Measurements from ENCODE around the gene CD300C. TPM values are rescaled to one million over a fixed set of nuclear protein-coding genes. Genes with fewer than 3 reads are reported as not detected.
"Not testable (repeated sequence)": the region's sequence is repeated elsewhere in the genome, so short reads cannot be mapped to it uniquely, and the experiment has no call there.

The CD300C gene
- total RNA-seq, 1 donor from 2014 or later: 0.27 TPM

DNA sequence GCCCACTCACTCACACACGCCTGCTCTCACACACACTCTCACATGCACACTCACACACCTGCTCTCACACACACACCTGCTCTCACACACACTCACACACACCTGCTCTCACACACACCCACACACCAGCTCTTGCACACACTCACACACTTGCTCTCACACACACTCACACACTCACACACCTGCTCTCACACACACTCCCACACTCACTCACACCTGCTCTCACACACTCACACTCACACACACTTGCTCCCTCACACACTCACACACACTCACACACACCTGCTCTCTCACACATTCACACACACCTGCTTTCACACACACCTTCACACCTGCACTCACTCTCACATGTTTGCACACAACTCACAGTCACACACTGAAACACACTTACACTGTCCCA lies 17.4 kb upstream of the CD300C start:
- Mint-ChIP-seq H3K4me1 (ENCODE audit: low read depth, unreplicated experiment) (peaks cover 4% of the 10 kb centered on the region), H3K36me3 (ENCODE audit: low read depth, unreplicated experiment) (no peaks in the 10 kb centered on the region), H3K27ac (ENCODE audit: unreplicated experiment) (no peak overlapping the region), H3K27me3 (ENCODE audit: low read depth, unreplicated experiment) (peaks cover 38% of the 10 kb centered on the region), H3K9me3 (ENCODE audit: unreplicated experiment) (peaks cover 2% of the 10 kb centered on the region), H3K4me3 (ENCODE audit: unreplicated experiment) (no peak overlapping the region)
- Histone ChIP-seq H3K4me2 (ENCODE audit: low read length) (no peak overlapping the region), H3K9me3 (ENCODE audit: insufficient read depth, low read depth, low read length) (no peaks in the 10 kb centered on the region), H3K27me3 (ENCODE audit: insufficient read depth, low read length) (peaks cover 6% of the 10 kb centered on the region), H2AFZ (ENCODE audit: low read depth, low read length) (no peak overlapping the region), H4K20me1 (ENCODE audit: insufficient read depth, low read length) (peaks cover under 1% of the 10 kb centered on the region), H3K4me1 (ENCODE audit: insufficient read depth, low read length) (no peaks in the 10 kb centered on the region), H3K36me3 (ENCODE audit: insufficient read depth, low read length) (no peaks in the 10 kb centered on the region), H3K79me2 (ENCODE audit: insufficient read depth, low read length) (no peaks in the 10 kb centered on the region), H3K4me3 (ENCODE audit: insufficient read depth, low read depth, low read length) (no peak overlapping the region), H3K27ac (ENCODE audit: low read depth, low read length) (no peak overlapping the region), H3K9ac (ENCODE audit: low read length) (no peak overlapping the region)
- TF ChIP-seq EZH2 (IDR thresholded peaks at IDR 0.05; ENCODE audit: insufficient read depth, low read length) (no peak), CTCF (IDR thresholded peaks at IDR 0.05; ENCODE audit: insufficient read depth, low read depth, low read length) (no peak)
- DNase-seq (ENCODE audit: low read depth): no peak
- FAIRE-seq: no peak

GRCh38 chr17:74561586-74561985 lies 15.7 kb upstream of the CD300C start:
- no peaks in the 10 kb centered on the region for H3K79me2 ChIP-seq (ENCODE audit: insufficient read depth, low read length)
- no peak overlapping the region for H3K9ac ChIP-seq (ENCODE audit: low read length)
- Mint-ChIP-seq H3K27ac (ENCODE audit: unreplicated experiment) (no peak overlapping the region), H3K4me3 (ENCODE audit: unreplicated experiment) (no peak overlapping the region), H3K9me3 (ENCODE audit: unreplicated experiment) (peaks cover 6% of the 10 kb centered on the region), H3K27me3 (ENCODE audit: low read depth, unreplicated experiment) (peaks cover 41% of the 10 kb centered on the region), H3K4me1 (ENCODE audit: low read depth, unreplicated experiment) (peaks cover 2% of the 10 kb centered on the region), H3K36me3 (ENCODE audit: low read depth, unreplicated experiment) (no peaks in the 10 kb centered on the region)
- peaks cover 3% of the 10 kb centered on the region for H3K9me3 ChIP-seq (ENCODE audit: insufficient read depth, low read depth, low read length)
- no peak overlapping the region for H2AFZ ChIP-seq (ENCODE audit: low read depth, low read length)
- FAIRE-seq (no peak), DNase-seq (ENCODE audit: low read depth) (no peak)
- H3K27ac ChIP-seq (ENCODE audit: low read depth, low read length): no peak overlapping the region
- H3K4me1 ChIP-seq (ENCODE audit: insufficient read depth, low read length): no peaks in the 10 kb centered on the region
- H3K4me2 ChIP-seq (ENCODE audit: low read length): no peak overlapping the region
- no peaks in the 10 kb centered on the region for H4K20me1 ChIP-seq (ENCODE audit: insufficient read depth, low read length)
- H3K4me3 ChIP-seq (ENCODE audit: insufficient read depth, low read depth, low read length): no peak overlapping the region
- peaks cover 10% of the 10 kb centered on the region for H3K27me3 ChIP-seq (ENCODE audit: insufficient read depth, low read length)
- TF ChIP-seq EZH2 (IDR thresholded peaks at IDR 0.05; ENCODE audit: insufficient read depth, low read length): no peak
- TF ChIP-seq CTCF (IDR thresholded peaks at IDR 0.05; ENCODE audit: insufficient read depth, low read depth, low read length): no peak
- H3K36me3 ChIP-seq (ENCODE audit: insufficient read depth, low read length): no peaks in the 10 kb centered on the region

GRCh38 chr17:74558882-74559519 lies 13.1 kb upstream of the CD300C start:
- H2AFZ ChIP-seq (ENCODE audit: low read depth, low read length): no peak overlapping the region
- peaks cover 9% of the 10 kb centered on the region for H3K9me3 Mint-ChIP-seq (ENCODE audit: unreplicated experiment)
- H3K27ac ChIP-seq (ENCODE audit: low read depth, low read length): no peak overlapping the region
- H3K27ac Mint-ChIP-seq (ENCODE audit: unreplicated experiment): no peak overlapping the region
- DNase-seq (ENCODE audit: low read depth) (no peak), FAIRE-seq (no peak)
- peaks cover 3% of the 10 kb centered on the region for H3K36me3 Mint-ChIP-seq (ENCODE audit: low read depth, unreplicated experiment)
- H4K20me1 ChIP-seq (ENCODE audit: insufficient read depth, low read length): no peaks in the 10 kb centered on the region
- H3K4me3 Mint-ChIP-seq (ENCODE audit: unreplicated experiment): no peak overlapping the region
- peaks cover 3% of the 10 kb centered on the region for H3K9me3 ChIP-seq (ENCODE audit: insufficient read depth, low read depth, low read length)
- H3K9ac ChIP-seq (ENCODE audit: low read length): no peak overlapping the region
- H3K4me1 Mint-ChIP-seq (ENCODE audit: low read depth, unreplicated experiment): no peaks in the 10 kb centered on the region
- TF ChIP-seq CTCF (IDR thresholded peaks at IDR 0.05; ENCODE audit: insufficient read depth, low read depth, low read length): no peak
- TF ChIP-seq EZH2 (IDR thresholded peaks at IDR 0.05; ENCODE audit: insufficient read depth, low read length): no peak
- H3K79me2 ChIP-seq (ENCODE audit: insufficient read depth, low read length): no peaks in the 10 kb centered on the region
- peaks cover 10% of the 10 kb centered on the region for H3K27me3 ChIP-seq (ENCODE audit: insufficient read depth, low read length)
- H3K4me3 ChIP-seq (ENCODE audit: insufficient read depth, low read depth, low read length): no peak overlapping the region
- H3K36me3 ChIP-seq (ENCODE audit: insufficient read depth, low read length): no peaks in the 10 kb centered on the region
- no peak overlapping the region for H3K4me2 ChIP-seq (ENCODE audit: low read length)
- H3K4me1 ChIP-seq (ENCODE audit: insufficient read depth, low read length): no peaks in the 10 kb centered on the region
- H3K27me3 Mint-ChIP-seq (ENCODE audit: low read depth, unreplicated experiment): peaks cover 50% of the 10 kb centered on the region

DNA sequence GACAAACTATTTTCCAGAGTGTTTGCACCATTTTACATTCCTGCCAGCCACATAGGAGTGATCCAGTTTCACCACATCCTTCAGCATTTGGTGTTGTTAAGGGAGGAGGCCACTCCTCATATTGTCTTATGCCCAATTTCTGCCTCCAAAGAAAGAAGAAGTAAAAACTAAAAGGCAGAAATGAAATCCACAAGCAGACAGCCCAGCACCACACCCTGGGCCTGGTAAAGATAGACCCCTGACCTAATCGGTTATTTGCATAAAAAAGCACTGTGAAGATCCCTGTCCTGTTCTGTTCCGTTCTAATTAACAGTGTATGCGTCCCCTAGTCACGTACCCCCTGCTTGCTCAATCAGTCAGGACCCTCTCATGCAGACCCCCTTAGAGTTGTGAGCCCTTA lies 12.5 kb upstream of the CD300C start:
- not testable (repeated sequence) for H3K36me3 Mint-ChIP-seq (ENCODE audit: low read depth, unreplicated experiment)

More for the DNA sequence above, 12.5 kb upstream of the CD300C start:
- H3K9me3 ChIP-seq (ENCODE audit: insufficient read depth, low read depth, low read length); H2AFZ ChIP-seq (ENCODE audit: low read depth, low read length); H3K4me1 Mint-ChIP-seq (ENCODE audit: low read depth, unreplicated experiment); FAIRE-seq; H3K4me2 ChIP-seq (ENCODE audit: low read length); H3K27ac Mint-ChIP-seq (ENCODE audit: unreplicated experiment); H3K27ac ChIP-seq (ENCODE audit: low read depth, low read length); H3K4me3 Mint-ChIP-seq (ENCODE audit: unreplicated experiment); H4K20me1 ChIP-seq (ENCODE audit: insufficient read depth, low read length); H3K9ac ChIP-seq (ENCODE audit: low read length); H3K4me3 ChIP-seq (ENCODE audit: insufficient read depth, low read depth, low read length); DNase-seq (ENCODE audit: low read depth); H3K79me2 ChIP-seq (ENCODE audit: insufficient read depth, low read length); H3K4me1 ChIP-seq (ENCODE audit: insufficient read depth, low read length); H3K9me3 Mint-ChIP-seq (ENCODE audit: unreplicated experiment); H3K36me3 ChIP-seq (ENCODE audit: insufficient read depth, low read length): not testable (repeated sequence)
- H3K27me3 ChIP-seq (ENCODE audit: insufficient read depth, low read length): peaks cover 10% of the 10 kb centered on the region
- H3K27me3 Mint-ChIP-seq (ENCODE audit: low read depth, unreplicated experiment): peaks cover 50% of the 10 kb centered on the region

Measured in astrocyte (in vitro differentiated cells and primary cell).